HepG2 (cell line): ENCODE data around the gene UBTD1. TPM values are rescaled to one million over a fixed set of nuclear protein-coding genes. Genes with fewer than 3 reads are reported as not detected.
A peak's percentile ranks its signal among the peaks of the same experiment; 100 is the strongest.

ENCODE experiments used
- AGO2 ChIP-seq: fragments of 200-400 bp; formaldehyde crosslinking; optimal IDR thresholded peaks from 2 replicates; pipeline ENCODE3; 2017; ENCODE audit warnings: mild to moderate bottlenecking, low read depth, low read length, moderate library complexity
- ATAD3A ChIP-seq: sonication (generic); formaldehyde crosslinking; IDR thresholded peaks from 2 replicates; pipeline ENCODE4 v1.4.0; 2020; ENCODE audit warnings: missing genetic modification reagents
- CBFB ChIP-seq: sonication (generic); formaldehyde crosslinking; IDR thresholded peaks from 2 replicates; pipeline ENCODE4 v1.4.0; 2020; ENCODE audit warnings: missing genetic modification reagents
- GZF1 ChIP-seq: sonication (generic); formaldehyde crosslinking; IDR thresholded peaks from 2 replicates; pipeline ENCODE4 v1.5.1; 2020; ENCODE audit warnings: mild to moderate bottlenecking, missing genetic modification reagents
- HOXA7 ChIP-seq: sonication (generic); formaldehyde crosslinking; IDR thresholded peaks from 2 replicates; pipeline ENCODE4 v1.8.1; 2022; ENCODE audit warnings: mild to moderate bottlenecking, missing genetic modification reagents, moderate library complexity
- KAT2B ChIP-seq: fragments of 150-350 bp; IDR thresholded peaks from 2 replicates; pipeline ENCODE4 v1.6.1; 2014; ENCODE audit warnings: low read depth, low read length, borderline replicate concordance
- NFIB ChIP-seq: sonication (generic); formaldehyde crosslinking; IDR thresholded peaks from 2 replicates; pipeline ENCODE4 v1.9.0; 2021; ENCODE audit warnings: missing genetic modification reagents, mild to moderate bottlenecking, borderline replicate concordance
- NFKBIZ ChIP-seq: IDR thresholded peaks from 2 replicates; pipeline ENCODE4 v1.6.1; 2018; ENCODE audit warnings: missing genetic modification reagents, missing compliant biosample characterization
- POLR2G ChIP-seq: fragments of 200-400 bp; formaldehyde crosslinking; IDR thresholded peaks from 2 replicates; pipeline ENCODE4 v1.6.1; 2018; ENCODE audit warnings: mild to moderate bottlenecking, low read depth, low read length, moderate library complexity
- SALL2 ChIP-seq: sonication (generic); formaldehyde crosslinking; IDR thresholded peaks from 2 replicates; pipeline ENCODE4 v1.8.1; 2023; ENCODE audit warnings: mild to moderate bottlenecking, missing genetic modification reagents, inconsistent platforms
- SCMH1 ChIP-seq: sonication (generic); formaldehyde crosslinking; IDR thresholded peaks from 2 replicates; pipeline ENCODE4 v1.9.0; 2021; ENCODE audit warnings: missing genetic modification reagents, mild to moderate bottlenecking, borderline replicate concordance
- YEATS4 ChIP-seq: sonication (generic); formaldehyde crosslinking; IDR thresholded peaks from 2 replicates; pipeline ENCODE4 v1.4.0; 2020; ENCODE audit warnings: missing genetic modification reagents, borderline replicate concordance
- ZFP1 ChIP-seq: IDR thresholded peaks from 2 replicates; pipeline ENCODE4 v1.6.1; 2016
- ZFP62 ChIP-seq: sonication (generic); formaldehyde crosslinking; IDR thresholded peaks from 2 replicates; pipeline ENCODE4 v1.4.0; 2020; ENCODE audit warnings: missing genetic modification reagents
- ZNF547 ChIP-seq: sonication (generic); formaldehyde crosslinking; IDR thresholded peaks from 2 replicates; pipeline ENCODE4 v1.5.1; 2020; ENCODE audit warnings: mild to moderate bottlenecking, missing genetic modification reagents
- ZNF670 ChIP-seq: sonication (generic); formaldehyde crosslinking; IDR thresholded peaks from 2 replicates; pipeline ENCODE4 v1.8.0; 2022; ENCODE audit warnings: mild to moderate bottlenecking, missing genetic modification reagents, borderline replicate concordance
- ZNF740 ChIP-seq: sonication (generic); formaldehyde crosslinking; IDR thresholded peaks from 2 replicates; pipeline ENCODE4 v1.4.0; 2020; ENCODE audit warnings: missing genetic modification reagents
- ZNF746 ChIP-seq: sonication (generic); formaldehyde crosslinking; IDR thresholded peaks from 2 replicates; pipeline ENCODE4 v1.8.0; 2022; ENCODE audit warnings: mild to moderate bottlenecking, missing genetic modification reagents
- ZSCAN31 ChIP-seq: sonication (generic); formaldehyde crosslinking; IDR thresholded peaks from 2 replicates; pipeline ENCODE4 v1.5.0; 2020; ENCODE audit warnings: low read depth, mild to moderate bottlenecking, missing genetic modification reagents
- polyA plus RNA-seq, 8 experiments: library from polyadenylated mRNA; depleted of rRNA in 3 of 8; stranded (reverse) in 7 of 8; unstranded in 1 of 8; fragments of >200 nt; fragmentation: Illumina TruSeq in 4 of 8; extraction: Trizol in 4 of 8; gene quantifications; 2 replicates each; pipeline versions ENCODE4 v1.2.1 to v1.2.3, GENCODE V29; 2011 to 2016; ENCODE audit warnings: low read depth in 4 of 8, missing spikeins in 1 of 8, mixed read lengths in 1 of 8; ENCODE audit not compliant: insufficient read depth in 1 of 8
- total RNA-seq, 5 experiments: library from RNA; depleted of rRNA; stranded (reverse); fragments of >200 nt; fragmentation: Illumina TruSeq; extraction: Trizol; gene quantifications; 2 replicates each; pipeline ENCODE4 v1.2.3, GENCODE V29; 2016; ENCODE audit warnings: low read depth in 1 of 5
- TF ChIP-seq, protein P1 (sequence below), 2 experiments: sonication (generic) in 1 of 2; formaldehyde crosslinking in 1 of 2; IDR thresholded peaks; 2 replicates each; pipeline versions ENCODE4 v1.5.1 to v1.6.1; 2011 to 2020; ENCODE audit warnings: borderline replicate concordance in 1 of 2, low read depth in 1 of 2, low read length in 1 of 2, mild to moderate bottlenecking in 1 of 2, missing genetic modification reagents in 1 of 2, moderate library complexity in 1 of 2
- TF ChIP-seq, protein P2 (sequence below): sonication (generic); formaldehyde crosslinking; IDR thresholded peaks from 2 replicates; pipeline ENCODE4 v1.4.0; 2020; ENCODE audit warnings: missing genetic modification reagents, borderline replicate concordance
- TF ChIP-seq, protein P3 (sequence below): sonication (generic); formaldehyde crosslinking; IDR thresholded peaks from 2 replicates; pipeline ENCODE4 v1.5.0; 2020; ENCODE audit warnings: missing genetic modification reagents
- TF ChIP-seq, protein P4 (sequence below): sonication (generic); formaldehyde crosslinking; IDR thresholded peaks from 2 replicates; pipeline ENCODE4 v1.8.1; 2023; ENCODE audit warnings: mild to moderate bottlenecking, missing genetic modification reagents, borderline replicate concordance

Gene UBTD1
- total and polyA plus RNA-seq, 2 of the 13 experiments (the other 11 are each of a cell fraction or from before 2014, with no cell fraction given): 7.9 to 10.0 TPM

GRCh38 chr10:97497572-97498075 lies 1.1 kb upstream of the UBTD1 start (continued):
- TF ChIP-seq, protein P1, sequence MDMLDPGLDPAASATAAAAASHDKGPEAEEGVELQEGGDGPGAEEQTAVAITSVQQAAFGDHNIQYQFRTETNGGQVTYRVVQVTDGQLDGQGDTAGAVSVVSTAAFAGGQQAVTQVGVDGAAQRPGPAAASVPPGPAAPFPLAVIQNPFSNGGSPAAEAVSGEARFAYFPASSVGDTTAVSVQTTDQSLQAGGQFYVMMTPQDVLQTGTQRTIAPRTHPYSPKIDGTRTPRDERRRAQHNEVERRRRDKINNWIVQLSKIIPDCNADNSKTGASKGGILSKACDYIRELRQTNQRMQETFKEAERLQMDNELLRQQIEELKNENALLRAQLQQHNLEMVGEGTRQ (IDR thresholded peaks at IDR 0.05; ENCODE audit: low read depth, low read length): no peak
- TF ChIP-seq, protein P1 (CRISPR knock-in tag; IDR thresholded peaks at IDR 0.05; ENCODE audit: borderline replicate concordance): no peak
- TF ChIP-seq SCMH1 (CRISPR knock-in tag) (no peak), ZFP1 (CRISPR knock-in tag) (0 out of 2 replicates have a peak, but pooled peaks have one; percentile 12), KAT2B (no peak), POLR2G (peak; percentile 73), ATAD3A (no peak), NFIB (no peak), AGO2 (no peak), YEATS4 (CRISPR knock-in tag) (peak; percentile 12; the same call in 1 of the 2 replicates), ZFP62 (no peak), ZNF740 (CRISPR knock-in tag) (no peak), NFKBIZ (no peak), ZNF746 (CRISPR knock-in tag) (no peak), CBFB (CRISPR knock-in tag) (no peak), GZF1 (CRISPR knock-in tag) (0 out of 2 replicates have a peak, but pooled peaks have one; percentile 32), SALL2 (no peak), ZNF670 (CRISPR knock-in tag) (no peak), ZNF547 (CRISPR knock-in tag) (no peak; the same call in 1 of the 2 replicates), HOXA7 (CRISPR knock-in tag) (no peak), ZSCAN31 (CRISPR knock-in tag) (no peak)
- TF ChIP-seq, protein P2, sequence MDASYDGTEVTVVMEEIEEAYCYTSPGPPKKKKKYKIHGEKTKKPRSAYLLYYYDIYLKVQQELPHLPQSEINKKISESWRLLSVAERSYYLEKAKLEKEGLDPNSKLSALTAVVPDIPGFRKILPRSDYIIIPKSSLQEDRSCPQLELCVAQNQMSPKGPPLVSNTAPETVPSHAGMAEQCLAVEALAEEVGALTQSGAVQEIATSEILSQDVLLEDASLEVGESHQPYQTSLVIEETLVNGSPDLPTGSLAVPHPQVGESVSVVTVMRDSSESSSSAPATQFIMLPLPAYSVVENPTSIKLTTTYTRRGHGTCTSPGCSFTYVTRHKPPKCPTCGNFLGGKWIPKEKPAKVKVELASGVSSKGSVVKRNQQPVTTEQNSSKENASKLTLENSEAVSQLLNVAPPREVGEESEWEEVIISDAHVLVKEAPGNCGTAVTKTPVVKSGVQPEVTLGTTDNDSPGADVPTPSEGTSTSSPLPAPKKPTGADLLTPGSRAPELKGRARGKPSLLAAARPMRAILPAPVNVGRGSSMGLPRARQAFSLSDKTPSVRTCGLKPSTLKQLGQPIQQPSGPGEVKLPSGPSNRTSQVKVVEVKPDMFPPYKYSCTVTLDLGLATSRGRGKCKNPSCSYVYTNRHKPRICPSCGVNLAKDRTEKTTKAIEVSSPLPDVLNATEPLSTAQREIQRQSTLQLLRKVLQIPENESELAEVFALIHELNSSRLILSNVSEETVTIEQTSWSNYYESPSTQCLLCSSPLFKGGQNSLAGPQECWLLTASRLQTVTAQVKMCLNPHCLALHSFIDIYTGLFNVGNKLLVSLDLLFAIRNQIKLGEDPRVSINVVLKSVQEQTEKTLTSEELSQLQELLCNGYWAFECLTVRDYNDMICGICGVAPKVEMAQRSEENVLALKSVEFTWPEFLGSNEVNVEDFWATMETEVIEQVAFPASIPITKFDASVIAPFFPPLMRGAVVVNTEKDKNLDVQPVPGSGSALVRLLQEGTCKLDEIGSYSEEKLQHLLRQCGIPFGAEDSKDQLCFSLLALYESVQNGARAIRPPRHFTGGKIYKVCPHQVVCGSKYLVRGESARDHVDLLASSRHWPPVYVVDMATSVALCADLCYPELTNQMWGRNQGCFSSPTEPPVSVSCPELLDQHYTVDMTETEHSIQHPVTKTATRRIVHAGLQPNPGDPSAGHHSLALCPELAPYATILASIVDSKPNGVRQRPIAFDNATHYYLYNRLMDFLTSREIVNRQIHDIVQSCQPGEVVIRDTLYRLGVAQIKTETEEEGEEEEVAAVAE: peak; percentile 67; the same call in 1 of the 2 replicates
- TF ChIP-seq, protein P3, sequence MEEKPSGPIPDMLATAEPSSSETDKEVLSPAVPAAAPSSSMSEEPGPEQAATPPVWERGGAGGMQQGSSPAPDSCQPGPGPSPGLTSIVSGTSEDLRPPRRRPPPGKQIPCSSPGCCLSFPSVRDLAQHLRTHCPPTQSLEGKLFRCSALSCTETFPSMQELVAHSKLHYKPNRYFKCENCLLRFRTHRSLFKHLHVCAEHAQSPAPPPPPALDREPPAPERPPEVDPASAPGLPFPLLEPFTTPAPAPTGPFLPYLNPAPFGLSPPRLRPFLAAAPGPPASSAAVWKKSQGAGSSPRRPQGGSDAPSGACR (CRISPR knock-in tag): peak; percentile 59; the same call in 1 of the 2 replicates
- TF ChIP-seq, protein P4, sequence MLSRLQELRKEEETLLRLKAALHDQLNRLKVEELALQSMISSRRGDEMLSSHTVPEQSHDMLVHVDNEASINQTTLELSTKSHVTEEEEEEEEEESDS: 0 out of 2 replicates have a peak, but pooled peaks have one; percentile 62
